Thymus (tissue), 11 donors: ENCODE measurements around the gene SART1. TPM values are rescaled to one million over a fixed set of nuclear protein-coding genes. Genes with fewer than 3 reads are reported as not detected.

Experiments
- DNase-seq, 9 donors: peaks; one replicate each; pipeline ENCODE4 v3.0.0-alpha.2; 2013; ENCODE audit warnings: low spot score in 9 of 9, low read depth in 6 of 9, missing footprints in 1 of 9
- H3K27ac ChIP-seq, 2 donors: one replicate each; pipeline ENCODE4 v1.5.1; 2013; ENCODE audit warnings: control low read depth in 1 of 2, low read depth in 1 of 2, low read length in 1 of 2, mild to moderate bottlenecking in 1 of 2, moderate library complexity in 1 of 2
- H3K27me3 ChIP-seq, 2 donors: one replicate each; pipeline ENCODE4 v1.5.1; 2013; ENCODE audit warnings: low read length in 1 of 2; ENCODE audit not compliant: control insufficient read depth in 2 of 2, insufficient read depth in 1 of 2
- H3K36me3 ChIP-seq, 2 donors: one replicate each; pipeline ENCODE4 v1.5.1; 2013; ENCODE audit warnings: low read length in 1 of 2, mild to moderate bottlenecking in 1 of 2, moderate library complexity in 1 of 2; ENCODE audit not compliant: control insufficient read depth in 2 of 2, insufficient read depth in 2 of 2
- H3K4me1 ChIP-seq, 2 donors: one replicate each; pipeline ENCODE4 v1.5.1; 2013; ENCODE audit warnings: low read length in 2 of 2; ENCODE audit not compliant: control insufficient read depth in 2 of 2, insufficient read depth in 2 of 2
- H3K4me3 ChIP-seq, 2 donors: one replicate each; pipeline ENCODE4 v1.5.1; 2013; ENCODE audit warnings: low read length in 2 of 2, control low read depth in 1 of 2, mild to moderate bottlenecking in 1 of 2
- H3K9me3 ChIP-seq, 2 donors: one replicate each; pipeline ENCODE4 v1.5.1; 2013; ENCODE audit warnings: low read length in 1 of 2, mild to moderate bottlenecking in 1 of 2; ENCODE audit not compliant: control insufficient read depth in 2 of 2, insufficient read depth in 1 of 2
- WGBS: extraction: QIAGEN DNeasy Blood & Tissue Kit; methylation state at CpG from one replicate; pipeline ENCODE4 v1.1.7; 2013; 5-methylcytosine and 5-hydroxymethylcytosine counted together
- polyA plus RNA-seq: library from polyadenylated mRNA; stranded (reverse); fragments of 200-250 nt; gene quantifications from one replicate; pipeline ENCODE4 v1.2.3, GENCODE V29; 2013
- total RNA-seq: library from RNA; stranded (reverse); fragments of 120-200 nt; gene quantifications from one replicate; pipeline ENCODE4 v1.2.4, GENCODE V29; 2013
- donor health status: healthy.

The SART1 gene
- total and polyA plus RNA-seq, 2 donors, result 35.4 to 97.5 TPM

DNA sequence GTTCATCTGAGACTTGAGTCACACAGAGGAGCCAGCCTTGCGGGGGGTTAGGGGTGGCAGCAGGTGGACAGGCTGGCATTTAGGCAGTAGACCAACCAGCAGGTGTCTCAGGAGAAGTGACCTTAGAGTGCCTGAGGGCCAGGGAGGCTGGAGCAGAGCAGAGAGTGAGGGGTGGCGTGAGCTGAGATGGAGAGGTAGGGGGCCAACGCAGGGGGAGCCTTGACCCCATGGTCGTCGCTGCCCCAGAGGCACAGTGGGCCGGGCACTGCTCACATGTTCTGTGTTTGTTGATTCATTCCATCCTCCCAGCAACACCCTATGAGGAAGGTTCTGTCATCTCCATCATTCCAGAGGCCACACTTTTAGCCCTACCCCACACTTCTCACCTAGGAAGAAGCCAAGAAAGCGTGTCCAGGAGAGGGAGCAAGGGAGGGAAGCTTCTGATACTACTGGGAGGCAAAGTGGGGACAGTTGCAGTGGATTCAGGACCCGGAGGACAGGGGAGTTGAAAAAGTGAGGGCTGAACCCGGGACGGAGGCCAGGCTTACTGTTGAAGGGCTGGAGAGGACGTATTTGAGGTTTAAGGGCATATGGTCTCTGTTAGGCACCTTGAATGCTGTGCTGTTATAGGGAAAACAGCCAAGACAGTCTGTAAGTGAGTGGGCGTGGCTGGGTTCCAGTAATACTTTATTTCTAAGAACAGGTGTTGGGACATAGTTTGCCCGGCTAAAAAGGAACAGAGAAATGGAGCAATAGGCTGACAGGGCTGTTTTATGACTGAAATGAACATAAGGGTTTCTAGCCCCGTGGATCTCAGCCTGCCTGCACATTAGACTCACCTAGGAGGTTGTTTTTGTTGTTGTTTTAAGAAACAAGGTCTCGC is 7.3 kb downstream of the SART1 start:
- Histone ChIP-seq H3K9me3 (no peaks in the 10 kb centered on the region), H3K27me3 (no peaks in the 10 kb centered on the region), H3K27ac (no peak overlapping the region), H3K4me3 (no peak overlapping the region), H3K4me1 (no peaks in the 10 kb centered on the region), H3K36me3 (peaks cover 81 to 87% of the 10 kb centered on the region in 2 donors)
- 98% methylated on average over 15 of the region's 15 CpGs for WGBS
- no peak for DNase-seq

DNA sequence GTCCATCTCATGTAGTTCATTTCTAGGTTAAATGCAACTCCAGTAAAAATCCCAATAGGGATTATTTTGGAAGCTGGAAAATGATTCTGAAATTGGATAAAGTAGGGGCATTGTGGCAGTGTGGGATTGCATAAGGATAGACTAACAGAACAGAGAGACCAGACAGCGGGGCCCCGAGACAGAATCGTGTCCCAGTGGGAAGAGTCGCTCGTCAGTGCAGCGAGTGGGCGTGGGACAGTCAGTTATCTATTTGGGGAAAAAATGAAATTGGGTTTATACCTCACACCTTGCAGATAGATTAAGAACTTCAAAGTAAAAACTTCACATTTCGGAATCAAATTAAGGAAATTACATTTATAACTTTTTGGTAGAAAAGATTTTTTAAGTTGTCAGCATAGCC is 10.6 kb downstream of the SART1 start:
- no peaks in the 10 kb centered on the region for H3K27me3 ChIP-seq
- no peak overlapping the region for H3K4me3 ChIP-seq
- DNase-seq, result no peak
- no peak overlapping the region for H3K27ac ChIP-seq
- no peaks in the 10 kb centered on the region for H3K9me3 ChIP-seq
- no peaks in the 10 kb centered on the region for H3K4me1 ChIP-seq
- WGBS, result 98% methylated on average over 8 of the region's 8 CpGs
- H3K36me3 ChIP-seq, result peaks cover 67 to 75% of the 10 kb centered on the region in 2 donors

DNA sequence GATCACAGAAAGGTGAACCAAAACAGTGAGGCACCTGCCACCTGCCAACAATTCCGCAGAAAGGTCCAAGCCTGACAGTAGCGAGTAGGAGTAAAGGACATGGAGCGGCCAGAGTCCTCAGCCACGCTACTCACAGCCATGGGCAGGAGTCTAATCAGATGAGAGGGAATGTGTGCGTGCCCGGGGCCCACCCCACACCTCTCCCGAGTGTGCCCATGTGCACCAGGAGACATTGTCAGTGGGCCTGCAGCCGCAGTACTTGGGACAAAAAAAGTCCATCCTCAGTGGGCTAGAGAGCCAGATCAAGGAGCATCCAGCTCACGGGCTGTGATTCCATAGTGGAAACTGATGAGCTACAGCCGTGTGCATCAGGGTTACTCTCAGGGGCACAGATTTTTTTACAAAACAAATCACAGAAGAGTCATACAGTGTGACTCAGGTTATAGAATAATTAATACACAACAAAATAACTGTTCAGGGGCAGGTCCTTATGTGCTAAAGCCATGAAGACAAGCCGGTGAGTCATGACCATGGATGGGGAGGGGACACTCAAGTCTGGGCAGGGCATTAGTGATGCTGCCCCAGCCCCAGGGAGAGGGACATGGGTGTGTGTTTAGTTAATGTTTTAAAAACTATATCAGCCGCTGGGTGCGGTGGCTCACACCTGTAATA is 12.0 kb downstream of the SART1 start:
- DNase-seq, result no peak
- Histone ChIP-seq H3K27me3 (no peaks in the 10 kb centered on the region), H3K4me1 (no peaks in the 10 kb centered on the region), H3K27ac (no peak overlapping the region), H3K36me3 (peaks cover 67 to 76% of the 10 kb centered on the region in 2 donors), H3K4me3 (no peak overlapping the region), H3K9me3 (no peaks in the 10 kb centered on the region)
- 99% methylated on average over 13 of the region's 13 CpGs for WGBS

DNA sequence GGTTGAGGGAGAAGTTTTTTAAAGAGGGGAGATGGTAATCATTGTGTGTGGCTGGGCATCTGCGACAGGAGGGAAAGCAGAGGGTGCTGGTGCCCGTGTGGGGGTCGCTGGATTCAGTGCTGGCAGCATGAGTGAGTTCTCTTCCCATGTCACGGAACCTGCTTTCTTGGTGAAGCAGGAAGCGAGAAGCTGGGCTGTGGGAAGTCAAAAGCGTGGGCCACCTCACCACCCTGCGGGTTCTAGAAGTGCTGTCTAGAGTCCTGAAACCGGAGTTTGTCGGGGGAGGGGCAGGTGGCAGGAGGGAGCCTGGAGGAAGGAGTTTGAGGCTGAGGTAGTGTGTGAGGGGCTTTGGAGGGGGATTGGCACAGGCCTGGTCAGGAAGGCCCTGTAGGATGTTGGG is 14.2 kb downstream of the SART1 start:
- H3K27me3 ChIP-seq, result no peaks in the 10 kb centered on the region
- no peak overlapping the region for H3K27ac ChIP-seq
- peaks cover 65 to 70% of the 10 kb centered on the region in 2 donors for H3K36me3 ChIP-seq
- H3K4me1 ChIP-seq, result no peaks in the 10 kb centered on the region
- WGBS, result 99% methylated on average over 9 of the region's 9 CpGs
- no peak overlapping the region for H3K4me3 ChIP-seq
- no peak for DNase-seq
- no peaks in the 10 kb centered on the region for H3K9me3 ChIP-seq

DNA sequence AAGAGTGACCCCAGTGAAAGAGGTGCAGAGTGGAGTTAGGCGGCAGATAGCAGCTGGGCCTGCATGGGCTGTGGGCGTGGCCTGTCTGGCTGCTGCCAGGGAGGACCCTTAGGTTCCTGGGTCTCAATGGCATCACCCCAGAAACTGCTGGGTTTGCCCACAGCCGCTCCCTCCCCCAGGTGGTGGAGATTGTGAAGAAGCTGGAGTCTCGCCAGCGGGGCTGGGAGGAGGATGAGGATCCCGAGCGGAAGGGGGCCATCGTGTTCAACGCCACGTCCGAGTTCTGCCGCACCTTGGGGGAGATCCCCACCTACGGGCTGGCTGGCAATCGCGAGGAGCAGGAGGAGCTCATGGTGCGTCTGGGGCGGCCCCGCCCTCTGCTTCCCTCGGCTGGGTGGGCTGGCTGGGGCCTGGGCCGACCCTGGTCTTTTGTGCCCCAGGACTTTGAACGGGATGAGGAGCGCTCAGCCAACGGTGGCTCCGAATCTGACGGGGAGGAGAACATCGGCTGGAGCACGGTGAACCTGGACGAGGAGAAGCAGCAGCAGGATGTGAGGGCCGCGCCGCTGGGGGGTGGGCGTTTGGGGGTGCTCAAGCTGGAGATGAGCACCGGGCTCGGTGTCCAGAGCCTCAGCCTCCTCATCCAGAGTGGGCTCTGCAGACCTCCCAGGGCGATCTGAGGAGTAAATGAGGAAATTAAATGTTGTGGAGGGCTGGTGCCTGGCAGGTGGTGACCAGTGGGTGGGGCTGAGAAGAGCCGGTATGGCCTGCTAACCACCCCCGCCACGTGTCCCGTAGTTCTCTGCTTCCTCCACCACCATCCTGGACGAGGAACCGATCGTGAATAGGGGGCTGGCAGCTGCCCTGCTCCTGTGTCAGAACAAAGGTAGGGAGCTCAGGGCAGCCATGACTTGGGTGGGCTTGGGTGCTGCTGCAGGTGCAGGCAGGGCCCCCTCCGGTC is 15.0 kb downstream of the SART1 start:
- Histone ChIP-seq H3K4me1 (no peaks in the 10 kb centered on the region), H3K27me3 (no peaks in the 10 kb centered on the region), H3K9me3 (no peaks in the 10 kb centered on the region), H3K4me3 (no peak overlapping the region), H3K27ac (no peak overlapping the region), H3K36me3 (peaks cover 65 to 70% of the 10 kb centered on the region in 2 donors)
- 95% methylated on average over 43 of the region's 43 CpGs for WGBS
- no peak for DNase-seq

DNA sequence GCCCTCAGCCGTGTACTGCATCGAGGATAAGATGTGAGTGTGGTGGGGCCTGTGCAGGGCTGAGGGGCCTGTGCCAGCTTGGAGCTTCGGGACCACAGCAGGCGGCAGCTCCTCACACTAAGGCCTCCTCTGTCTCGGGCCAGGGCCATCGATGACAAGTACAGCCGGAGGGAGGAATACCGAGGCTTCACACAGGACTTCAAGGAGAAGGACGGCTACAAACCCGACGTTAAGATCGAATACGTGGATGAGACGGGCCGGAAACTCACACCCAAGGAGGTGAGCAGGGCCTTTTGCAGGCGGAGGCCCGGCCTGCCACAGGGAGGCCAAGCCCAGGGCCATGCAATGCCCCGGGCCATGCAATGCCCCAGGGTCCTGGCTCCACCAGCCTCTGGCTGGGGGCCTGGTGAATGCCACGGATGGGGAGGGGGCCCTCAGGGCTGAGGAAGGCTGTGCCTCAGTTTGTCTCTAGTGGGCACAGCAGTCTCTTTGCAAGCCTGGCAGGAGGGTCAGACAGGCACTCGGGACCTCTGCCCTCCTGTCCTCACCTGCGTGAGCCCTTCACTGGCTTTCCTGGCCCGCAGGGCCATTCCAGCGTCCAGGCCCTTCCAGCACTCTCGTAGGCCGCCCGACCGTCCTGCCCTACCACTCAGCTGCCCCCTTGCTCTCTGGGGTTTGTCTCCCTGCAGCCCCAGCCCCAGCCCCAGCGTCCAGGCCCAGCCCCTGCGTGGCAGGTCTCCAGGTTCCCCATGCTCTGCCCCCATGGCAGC is 16.3 kb downstream of the SART1 start:
- H3K36me3 ChIP-seq, result peaks cover 54 to 58% of the 10 kb centered on the region in 2 donors
- no peak overlapping the region for H3K4me3 ChIP-seq
- WGBS, result 94% methylated on average over 29 of the region's 29 CpGs
- no peaks in the 10 kb centered on the region for H3K4me1 ChIP-seq
- H3K27me3 ChIP-seq, result no peaks in the 10 kb centered on the region
- H3K27ac ChIP-seq, result no peak overlapping the region
- H3K9me3 ChIP-seq, result no peaks in the 10 kb centered on the region
- DNase-seq, result no peak

DNA sequence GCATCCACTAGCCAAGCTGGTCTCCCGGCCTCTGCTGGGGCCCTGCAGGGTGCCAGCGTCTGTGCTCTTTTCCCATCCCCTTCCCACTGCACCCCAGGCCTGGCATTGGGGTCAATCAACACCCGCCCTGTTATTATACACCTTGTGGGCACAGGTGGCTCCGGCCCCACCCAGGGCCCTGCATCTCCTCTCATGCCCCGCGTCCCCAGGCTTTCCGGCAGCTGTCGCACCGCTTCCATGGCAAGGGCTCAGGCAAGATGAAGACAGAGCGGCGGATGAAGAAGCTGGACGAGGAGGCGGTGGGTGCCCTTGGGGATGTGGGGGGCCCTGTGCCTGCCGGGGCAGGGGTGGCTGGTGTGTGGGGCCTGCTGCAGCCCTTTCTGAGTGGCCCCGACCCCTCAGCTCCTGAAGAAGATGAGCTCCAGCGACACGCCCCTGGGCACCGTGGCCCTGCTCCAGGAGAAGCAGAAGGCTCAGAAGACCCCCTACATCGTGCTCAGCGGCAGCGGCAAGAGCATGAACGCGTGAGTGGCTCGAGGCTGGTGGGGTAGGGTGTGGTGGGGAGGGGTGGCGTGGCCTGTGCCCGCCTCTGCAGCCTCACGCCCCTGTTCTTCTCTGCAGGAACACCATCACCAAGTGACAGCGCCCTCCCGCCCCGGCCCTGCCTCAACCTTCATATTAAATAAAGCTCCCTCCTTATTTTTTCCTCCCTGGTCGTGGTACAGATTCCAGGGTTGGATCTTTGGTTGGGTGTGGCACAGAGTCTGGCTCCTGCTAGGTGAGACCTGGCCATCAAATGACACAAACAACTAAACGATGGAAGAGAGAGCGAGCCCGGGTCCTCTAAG is 17.1 kb downstream of the SART1 start:
- Histone ChIP-seq H3K27me3 (no peaks in the 10 kb centered on the region), H3K27ac (no peak overlapping the region), H3K36me3 (peaks cover 50 to 52% of the 10 kb centered on the region in 2 donors), H3K4me1 (no peaks in the 10 kb centered on the region), H3K9me3 (no peaks in the 10 kb centered on the region), H3K4me3 (no peak overlapping the region)
- 97% methylated on average over 34 of the region's 34 CpGs for WGBS
- no peak for DNase-seq
